ENCODE data around the gene CHD3.

CHD3 gene

GRCh38 chr17:7887038-7887481, 1.5 kb upstream of the CHD3 start:
- no peak for DNase-seq
- Histone ChIP-seq H3K4me1 (ENCODE audit: insufficient read depth, low read length) (peaks cover 40% of the 10 kb centered on the region), H3K27me3 (ENCODE audit: insufficient read depth, low read length, poor library complexity) (peaks cover 2% of the 10 kb centered on the region), H3K4me2 (ENCODE audit: insufficient read depth, low read length) (peak overlapping the region; percentile 98), H3K27ac (ENCODE audit: low read length) (peak overlapping the region; percentile 92), H2AFZ (ENCODE audit: low read depth, low read length) (peak overlapping the region; percentile 61), H3K36me3 (ENCODE audit: insufficient read depth, low read length) (peaks cover 32% of the 10 kb centered on the region), H3K4me3 (ENCODE audit: low read depth in 1 of 2, low read length in 2 of 2) (peak overlapping the region; percentile 55 to 91; a peak in 3 of 4 replicates), H3K9ac (ENCODE audit: low read depth, low read length) (peak overlapping the region; percentile 88), H4K20me1 (ENCODE audit: insufficient read depth, low read length) (peaks cover 16% of the 10 kb centered on the region), H3K79me2 (ENCODE audit: insufficient read depth, low read length) (peaks cover 40% of the 10 kb centered on the region), H3K9me3 (ENCODE audit: insufficient read depth, low read length, severe bottlenecking) (no peaks in the 10 kb centered on the region)
- peak; percentile 6; the same call in 2 of the 3 replicates for ATAC-seq (ENCODE audit: insufficient read depth, low read depth)
- TF ChIP-seq CTCF (IDR thresholded peaks at IDR 0.05; ENCODE audit: borderline replicate concordance, extremely low read depth, low read length, poor library complexity, severe bottlenecking) (peak; percentile 34), EZH2 (IDR thresholded peaks at IDR 0.05; ENCODE audit: borderline replicate concordance, low read depth, low read length, severe bottlenecking) (no peak)

GRCh38 chr17:7887482-7888183, 956 bp upstream of the CHD3 start:
- H4K20me1 ChIP-seq (ENCODE audit: insufficient read depth, low read length) = peaks cover 16% of the 10 kb centered on the region
- peak overlapping the region; percentile 92 for H3K27ac ChIP-seq (ENCODE audit: low read length)
- no peak for TF ChIP-seq CTCF (IDR thresholded peaks at IDR 0.05; ENCODE audit: borderline replicate concordance, extremely low read depth, low read length, poor library complexity, severe bottlenecking)
- TF ChIP-seq EZH2 (IDR thresholded peaks at IDR 0.05; ENCODE audit: borderline replicate concordance, low read depth, low read length, severe bottlenecking) = no peak
- H3K4me3 ChIP-seq (ENCODE audit: low read depth in 1 of 2, low read length in 2 of 2) = peak overlapping the region in 1 of 2 experiments; percentile 91; a peak in 3 of 4 replicates
- peak overlapping the region; percentile 98 for H3K4me2 ChIP-seq (ENCODE audit: insufficient read depth, low read length)
- DNase-seq (peak; percentile 86), ATAC-seq (ENCODE audit: insufficient read depth, low read depth) (peak; percentile 82)
- peaks cover 40% of the 10 kb centered on the region for H3K79me2 ChIP-seq (ENCODE audit: insufficient read depth, low read length)
- no peaks in the 10 kb centered on the region for H3K9me3 ChIP-seq (ENCODE audit: insufficient read depth, low read length, severe bottlenecking)
- peak overlapping the region; percentile 61 for H2AFZ ChIP-seq (ENCODE audit: low read depth, low read length)
- peaks cover 33% of the 10 kb centered on the region for H3K36me3 ChIP-seq (ENCODE audit: insufficient read depth, low read length)
- H3K9ac ChIP-seq (ENCODE audit: low read depth, low read length) = peak overlapping the region; percentile 88
- H3K4me1 ChIP-seq (ENCODE audit: insufficient read depth, low read length) = peaks cover 40% of the 10 kb centered on the region
- peaks cover 2% of the 10 kb centered on the region for H3K27me3 ChIP-seq (ENCODE audit: insufficient read depth, low read length, poor library complexity)

- H3K36me3 ChIP-seq (ENCODE audit: insufficient read depth, low read length) = peaks cover 48% of the 10 kb centered on the region
- H3K9me3 ChIP-seq (ENCODE audit: insufficient read depth, low read length, severe bottlenecking) = no peaks in the 10 kb centered on the region
- no peak overlapping the region for H2AFZ ChIP-seq (ENCODE audit: low read depth, low read length)
- peaks cover 2% of the 10 kb centered on the region for H3K27me3 ChIP-seq (ENCODE audit: insufficient read depth, low read length, poor library complexity)
- peaks cover 40% of the 10 kb centered on the region for H3K79me2 ChIP-seq (ENCODE audit: insufficient read depth, low read length)
- H4K20me1 ChIP-seq (ENCODE audit: insufficient read depth, low read length) = peaks cover 16% of the 10 kb centered on the region
- peaks cover 34% of the 10 kb centered on the region for H3K4me1 ChIP-seq (ENCODE audit: insufficient read depth, low read length)
- no peak overlapping the region for H3K27ac ChIP-seq (ENCODE audit: low read length)
- TF ChIP-seq EZH2 (IDR thresholded peaks at IDR 0.05; ENCODE audit: borderline replicate concordance, low read depth, low read length, severe bottlenecking) = no peak
- TF ChIP-seq CTCF (IDR thresholded peaks at IDR 0.05; ENCODE audit: borderline replicate concordance, extremely low read depth, low read length, poor library complexity, severe bottlenecking) = no peak
- H3K4me3 ChIP-seq (ENCODE audit: low read depth in 1 of 2, low read length in 2 of 2) = no peak overlapping the region
- no peak for ATAC-seq (ENCODE audit: insufficient read depth, low read depth)
- H3K4me2 ChIP-seq (ENCODE audit: insufficient read depth, low read length) = no peak overlapping the region
- DNase-seq = no peak
- no peak overlapping the region for H3K9ac ChIP-seq (ENCODE audit: low read depth, low read length)
Observed at GRCh38 chr17:7889166-7889955, 772 bp downstream of the CHD3 start.

Data from DND-41 (cell line).